Measurements from ENCODE around the gene CFAP210. TPM values are rescaled to one million over a fixed set of nuclear protein-coding genes. Genes with fewer than 3 reads are reported as not detected.

The CFAP210 gene
- total RNA-seq, 1 experiment from 2014 or later, result 0.20 TPM

DNA sequence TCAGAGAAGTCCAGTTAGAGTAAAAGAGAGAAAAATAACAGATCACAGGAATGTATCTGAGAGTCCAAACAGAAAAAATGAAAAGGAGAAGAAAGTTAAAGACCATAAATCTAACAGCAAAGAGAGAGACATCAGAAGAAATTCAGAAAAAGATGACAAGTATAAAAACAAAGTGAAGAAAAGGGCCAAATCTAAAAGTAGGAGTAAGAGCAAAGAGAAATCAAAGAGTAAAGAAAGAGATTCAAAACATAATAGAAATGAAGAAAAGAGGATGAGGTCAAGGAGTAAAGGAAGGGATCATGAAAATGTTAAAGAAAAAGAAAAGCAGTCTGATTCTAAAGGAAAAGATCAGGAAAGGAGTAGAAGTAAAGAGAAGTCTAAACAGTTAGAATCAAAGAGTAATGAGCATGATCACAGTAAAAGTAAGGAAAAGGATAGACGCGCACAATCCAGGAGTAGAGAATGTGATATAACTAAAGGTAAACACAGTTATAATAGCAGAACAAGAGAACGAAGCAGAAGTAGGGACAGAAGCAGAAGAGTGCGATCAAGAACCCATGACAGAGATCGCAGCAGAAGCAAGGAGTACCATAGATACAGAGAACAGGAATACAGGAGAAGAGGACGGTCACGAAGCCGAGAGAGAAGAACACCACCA is 57.6 kb downstream of the CFAP210 start:
- no peaks in the 10 kb centered on the region for H3K4me1 Mint-ChIP-seq
- peaks cover 16% of the 10 kb centered on the region for H3K36me3 Mint-ChIP-seq
- no peak overlapping the region for H3K4me3 Mint-ChIP-seq
- H3K27me3 Mint-ChIP-seq (ENCODE audit: low read depth), result no peaks in the 10 kb centered on the region
- POLR2A ChIA-PET, result interaction anchor here (0.6 kb wide), 1 partner anchor 10 kb away, joined by 3 read pairs; no protein-coding TSS in a partner anchor
- ATAC-seq (no peak), DNase-seq (ENCODE audit: low spot score) (no peak)
- CTCF ChIA-PET, result no interaction called here
- no peak overlapping the region for H3K27ac Mint-ChIP-seq
- TF ChIP-seq GTF2I (CRISPR knock-in tag; conservative IDR thresholded peaks at IDR 0.05) (no peak), IRF1 (CRISPR knock-in tag; IDR thresholded peaks at IDR 0.05) (no peak), RORB (CRISPR knock-in tag; IDR thresholded peaks at IDR 0.05) (no peak), TP53 (CRISPR knock-in tag; IDR thresholded peaks at IDR 0.05) (no peak), ZNF138 (CRISPR knock-in tag; conservative IDR thresholded peaks at IDR 0.05) (no peak), PREB (CRISPR knock-in tag; IDR thresholded peaks at IDR 0.05; ENCODE audit: borderline replicate concordance) (no peak), FOXJ3 (CRISPR knock-in tag; IDR thresholded peaks at IDR 0.05; ENCODE audit: borderline replicate concordance) (no peak), STAT6 (CRISPR knock-in tag; conservative IDR thresholded peaks at IDR 0.05; ENCODE audit: low read depth) (no peak), FOXP4 (CRISPR knock-in tag; IDR thresholded peaks at IDR 0.05) (no peak), EMX1 (CRISPR knock-in tag; IDR thresholded peaks at IDR 0.05) (no peak), ZBTB21 (CRISPR knock-in tag; IDR thresholded peaks at IDR 0.05; ENCODE audit: borderline replicate concordance) (no peak), GRHL2 (CRISPR knock-in tag; IDR thresholded peaks at IDR 0.05; ENCODE audit: insufficient replicate concordance, severe bottlenecking) (no peak), HMGXB4 (CRISPR knock-in tag; IDR thresholded peaks at IDR 0.05) (no peak), ARID4B (CRISPR knock-in tag; IDR thresholded peaks at IDR 0.05; ENCODE audit: borderline replicate concordance) (no peak), SMAD3 (CRISPR knock-in tag; IDR thresholded peaks at IDR 0.05; ENCODE audit: borderline replicate concordance) (no peak), OVOL2 (CRISPR knock-in tag; IDR thresholded peaks at IDR 0.05; ENCODE audit: borderline replicate concordance) (no peak), SMAD4 (CRISPR knock-in tag; IDR thresholded peaks at IDR 0.05) (no peak)
- TF ChIP-seq, protein P1, sequence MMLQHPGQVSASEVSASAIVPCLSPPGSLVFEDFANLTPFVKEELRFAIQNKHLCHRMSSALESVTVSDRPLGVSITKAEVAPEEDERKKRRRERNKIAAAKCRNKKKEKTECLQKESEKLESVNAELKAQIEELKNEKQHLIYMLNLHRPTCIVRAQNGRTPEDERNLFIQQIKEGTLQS (CRISPR knock-in tag; conservative IDR thresholded peaks at IDR 0.05), result no peak
- no peaks in the 10 kb centered on the region for H3K9me3 Mint-ChIP-seq
